Measurements from ENCODE around the gene RASA2. TPM values are rescaled to one million over a fixed set of nuclear protein-coding genes. Genes with fewer than 3 reads are reported as not detected.

The RASA2 gene
- total and polyA plus RNA-seq, 2 of the 8 experiments (the other 6 are each of a cell fraction or from before 2014, with no cell fraction given) = 3.5 to 15.9 TPM

DNA sequence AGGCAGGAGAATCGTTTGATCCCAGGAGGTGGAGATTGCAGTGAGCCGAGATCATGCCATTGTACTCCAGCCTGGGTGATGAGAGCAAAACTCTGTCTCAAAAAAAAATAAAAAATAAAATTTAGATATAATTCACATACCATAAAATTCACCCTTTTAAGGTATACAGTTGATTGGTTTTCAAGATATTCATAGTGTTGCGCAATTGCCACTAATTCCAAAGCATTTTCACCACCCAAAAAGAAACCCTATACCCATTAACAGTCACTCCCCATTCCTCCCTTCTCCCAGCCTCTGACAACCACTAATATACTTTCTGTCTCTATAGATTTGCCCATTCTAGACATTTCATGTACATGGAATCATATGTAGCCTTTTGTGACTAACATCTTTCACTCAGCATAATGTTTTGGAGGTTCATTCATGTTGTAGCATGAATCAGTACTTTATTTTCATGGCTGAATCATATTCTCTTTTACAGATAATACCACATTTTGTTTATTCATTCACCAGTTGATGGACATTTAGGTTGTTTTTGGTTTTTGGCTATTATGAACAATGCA is 116.7 kb downstream of the RASA2 start:
- Histone ChIP-seq H3K27me3 (replicated peaks in 1 of 4; ENCODE audit: control insufficient read depth in 3 of 4, extremely low read depth in 1 of 4, insufficient read depth in 3 of 4, low read length in 3 of 4) (no peaks in the 10 kb centered on the region), H2BK5ac (ENCODE audit: low read depth, low read length) (no peak overlapping the region), H4K8ac (ENCODE audit: extremely low read depth, insufficient read depth, low read length) (no peak overlapping the region), H3K9me3 (ENCODE audit: insufficient read depth in 2 of 2, low read depth in 1 of 2, low read length in 1 of 2) (peaks cover 0 to 5% of the 10 kb centered on the region in 2 experiments; a peak in 1 of 4 replicates), H3K23me2 (ENCODE audit: low read depth, low read length) (no peaks in the 10 kb centered on the region; the same call in 1 of the 2 replicates), H3K9ac (replicated peaks in 1 of 4; ENCODE audit: extremely low read depth in 1 of 4, low read depth in 3 of 4, low read length in 3 of 4) (no peak overlapping the region), H2BK120ac (replicated peaks; ENCODE audit: low read depth, low read length) (no peak overlapping the region), H4K5ac (ENCODE audit: insufficient read length, low read depth, low read length) (no peak overlapping the region), H2BK12ac (ENCODE audit: low read depth, low read length) (no peak overlapping the region), H3K56ac (replicated peaks; ENCODE audit: insufficient read length, low read depth, low read length) (no peak overlapping the region), H2AFZ (ENCODE audit: low read length) (no peak overlapping the region), H3K79me2 (ENCODE audit: control insufficient read depth in 1 of 2, insufficient read depth in 2 of 2, low read length in 2 of 2) (no peaks in the 10 kb centered on the region), H3K4me2 (ENCODE audit: insufficient read depth in 1 of 2, low read depth in 2 of 2, low read length in 2 of 2) (no peak overlapping the region), H3K23ac (ENCODE audit: insufficient read length) (no peak overlapping the region), H4K20me1 (replicated peaks in 1 of 2; ENCODE audit: control insufficient read depth in 1 of 2, insufficient read depth in 2 of 2, low read length in 2 of 2) (no peaks in the 10 kb centered on the region), H3K4me3 (ENCODE audit: extremely low read depth in 1 of 4, insufficient read depth in 2 of 4, low read depth in 3 of 4, low read length in 4 of 4) (no peak overlapping the region), H3K79me1 (ENCODE audit: low read depth, low read length) (no peaks in the 10 kb centered on the region), H3K14ac (ENCODE audit: insufficient read length) (no peak overlapping the region), H2BK20ac (ENCODE audit: low read length) (no peak overlapping the region), H4K91ac (replicated peaks; ENCODE audit: insufficient read length, low read length) (no peak overlapping the region), H3K4ac (replicated peaks; ENCODE audit: insufficient read length, low read depth, low read length) (no peak overlapping the region), H2AK5ac (ENCODE audit: low read depth, low read length) (no peak overlapping the region), H2BK15ac (ENCODE audit: low read length) (no peak overlapping the region), H3K27ac (ENCODE audit: low read depth, low read length) (no peak overlapping the region), H3K4me1 (replicated peaks in 1 of 4; ENCODE audit: control insufficient read depth in 3 of 4, insufficient read depth in 4 of 4, low read length in 3 of 4) (no peaks in the 10 kb centered on the region), H3K18ac (ENCODE audit: extremely low read depth, low read length) (no peak overlapping the region), H3K36me3 (ENCODE audit: control insufficient read depth in 2 of 4, insufficient read depth in 4 of 4, low read length in 3 of 4) (peaks cover 0 to 11% (median 0%) of the 10 kb centered on the region in 4 experiments; a peak in 3 of 8 replicates)
- ChIA-PET POLR2A (ENCODE audit: partially characterized antibody) (interaction anchor here (1.5 kb wide), 1 partner anchor 118 kb away, joined by 3 read pairs; no protein-coding TSS in a partner anchor), CTCF (ENCODE audit: partially characterized antibody) (no interaction called here)
- DNase-seq (ENCODE audit: low read depth in 1 of 2, low spot score in 2 of 2) = no peak
- no peak for FAIRE-seq
- no peak for TF ChIP-seq EGR1 (IDR thresholded peaks at IDR 0.05; ENCODE audit: borderline replicate concordance, low read depth, low read length)
- no peak for TF ChIP-seq CTBP2 (IDR thresholded peaks at IDR 0.05; ENCODE audit: borderline replicate concordance, insufficient read depth, insufficient read length, low read length)
- no peak for TF ChIP-seq BCL11A (IDR thresholded peaks at IDR 0.05; ENCODE audit: low read depth in 2 of 2, low read length in 2 of 2)
- TF ChIP-seq CEBPB (IDR thresholded peaks at IDR 0.05; ENCODE audit: low read depth, low read length) = peak; percentile 95
- TF ChIP-seq POU5F1 (IDR thresholded peaks at IDR 0.05; ENCODE audit: low read depth, low read length) = no peak
- TF ChIP-seq, protein P1, sequence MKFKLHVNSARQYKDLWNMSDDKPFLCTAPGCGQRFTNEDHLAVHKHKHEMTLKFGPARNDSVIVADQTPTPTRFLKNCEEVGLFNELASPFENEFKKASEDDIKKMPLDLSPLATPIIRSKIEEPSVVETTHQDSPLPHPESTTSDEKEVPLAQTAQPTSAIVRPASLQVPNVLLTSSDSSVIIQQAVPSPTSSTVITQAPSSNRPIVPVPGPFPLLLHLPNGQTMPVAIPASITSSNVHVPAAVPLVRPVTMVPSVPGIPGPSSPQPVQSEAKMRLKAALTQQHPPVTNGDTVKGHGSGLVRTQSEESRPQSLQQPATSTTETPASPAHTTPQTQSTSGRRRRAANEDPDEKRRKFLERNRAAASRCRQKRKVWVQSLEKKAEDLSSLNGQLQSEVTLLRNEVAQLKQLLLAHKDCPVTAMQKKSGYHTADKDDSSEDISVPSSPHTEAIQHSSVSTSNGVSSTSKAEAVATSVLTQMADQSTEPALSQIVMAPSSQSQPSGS (IDR thresholded peaks at IDR 0.05; ENCODE audit: low read length) = no peak
- 98% methylated on average over 3 of the region's 3 CpGs; no CpG with 5 or more reads in 1 of the 2 experiments for WGBS, 2 experiments (ENCODE audit: extremely low coverage in 1 of 2, insufficient coverage in 1 of 2, insufficient read length in 1 of 2, insufficient replicate concordance in 2 of 2, low coverage in 1 of 2, low lambda C conversion rate in 2 of 2, missing lambda C conversion rate in 1 of 2)

Data from H1 (cell line).